GM21423 (cell line): Measurements from ENCODE around the gene MRGPRE.

Source experiments
- ATAC-seq: cut with Tn5 transposase; IDR thresholded peaks from one replicate; pipeline ENCODE4 v1.9.1; 2021; ENCODE audit warnings: mild to moderate bottlenecking, moderate library complexity; ENCODE audit not compliant: unreplicated experiment

Gene MRGPRE

DNA sequence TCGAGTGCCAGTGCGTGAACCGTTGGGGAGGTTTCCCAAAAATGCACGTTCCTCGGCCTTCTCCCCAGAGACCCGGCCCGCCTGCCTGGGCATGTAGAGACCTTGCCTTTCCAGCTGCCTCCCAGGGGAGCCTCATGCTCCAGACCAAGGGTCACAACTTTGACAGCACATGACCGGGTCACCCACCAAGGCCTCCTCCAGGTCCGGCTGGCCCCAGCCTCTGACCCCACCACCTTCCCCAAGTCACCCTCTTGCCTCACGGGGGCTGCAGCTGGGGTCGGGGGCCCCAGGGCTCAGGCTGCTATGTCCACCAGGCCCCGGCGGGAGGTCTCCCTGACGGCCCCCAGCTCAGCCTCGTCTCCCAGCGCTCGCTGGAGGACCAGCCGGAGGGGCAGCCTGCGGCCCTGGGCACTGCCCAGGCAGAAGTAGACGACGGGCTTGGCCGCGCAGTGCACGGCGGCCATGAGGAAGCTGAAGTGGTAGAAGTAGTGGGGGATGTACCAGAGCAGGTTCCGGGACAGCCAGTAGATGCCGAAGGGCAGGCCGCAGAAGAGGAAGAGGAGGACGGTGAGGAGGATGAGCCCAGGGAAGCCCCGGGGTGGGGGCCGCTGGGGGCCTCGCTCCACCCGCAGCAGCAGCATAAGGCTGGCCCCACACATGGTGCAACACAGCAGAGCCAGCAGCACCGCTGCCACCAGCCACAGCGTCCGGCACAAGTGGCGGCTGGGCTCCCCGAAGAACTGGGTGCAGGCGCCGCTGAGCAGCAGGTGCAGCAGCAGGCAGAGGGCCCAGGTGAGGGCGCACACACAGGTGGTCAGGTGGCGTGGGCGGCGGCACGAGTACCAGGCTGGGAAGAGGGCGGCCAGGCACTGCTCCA lies 4.4 kb downstream of the MRGPRE start:
- no peak for ATAC-seq

DNA sequence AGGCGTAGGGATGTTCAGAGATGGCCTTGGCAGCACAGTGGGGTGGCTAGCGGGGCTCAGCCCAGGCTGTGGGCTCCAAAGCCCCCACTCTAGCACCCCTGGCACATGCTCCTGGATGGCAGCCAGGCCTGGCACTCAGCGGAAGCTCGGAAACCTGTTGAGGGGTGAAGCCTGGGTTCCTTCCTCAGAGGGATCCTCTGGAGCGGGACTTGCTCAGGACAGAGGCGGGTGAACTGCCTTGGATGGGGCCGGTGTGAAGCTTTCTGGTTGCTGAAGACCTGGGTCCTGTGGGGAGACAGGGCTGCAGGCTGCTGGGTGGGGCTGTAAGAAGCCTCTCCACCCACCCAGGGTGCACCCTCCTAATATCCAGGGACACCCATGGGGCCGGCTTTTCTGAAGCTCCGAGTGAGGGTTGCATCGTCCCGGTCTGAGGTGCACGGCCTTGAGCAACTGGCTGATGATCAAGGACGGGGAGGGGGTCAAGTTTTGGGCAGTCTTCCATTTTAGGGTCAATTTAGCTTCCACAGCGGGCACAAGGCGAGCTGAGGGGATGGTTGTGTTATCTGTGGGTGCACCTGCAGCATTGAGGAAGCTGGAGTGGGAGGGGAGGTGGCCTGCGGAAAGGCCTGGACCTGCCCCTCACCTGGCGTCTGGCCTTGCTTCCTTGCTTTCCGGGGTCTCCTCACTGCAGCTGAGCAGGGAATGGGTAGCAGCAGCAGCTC lies 5.2 kb downstream of the MRGPRE start:
- ATAC-seq: no peak

DNA sequence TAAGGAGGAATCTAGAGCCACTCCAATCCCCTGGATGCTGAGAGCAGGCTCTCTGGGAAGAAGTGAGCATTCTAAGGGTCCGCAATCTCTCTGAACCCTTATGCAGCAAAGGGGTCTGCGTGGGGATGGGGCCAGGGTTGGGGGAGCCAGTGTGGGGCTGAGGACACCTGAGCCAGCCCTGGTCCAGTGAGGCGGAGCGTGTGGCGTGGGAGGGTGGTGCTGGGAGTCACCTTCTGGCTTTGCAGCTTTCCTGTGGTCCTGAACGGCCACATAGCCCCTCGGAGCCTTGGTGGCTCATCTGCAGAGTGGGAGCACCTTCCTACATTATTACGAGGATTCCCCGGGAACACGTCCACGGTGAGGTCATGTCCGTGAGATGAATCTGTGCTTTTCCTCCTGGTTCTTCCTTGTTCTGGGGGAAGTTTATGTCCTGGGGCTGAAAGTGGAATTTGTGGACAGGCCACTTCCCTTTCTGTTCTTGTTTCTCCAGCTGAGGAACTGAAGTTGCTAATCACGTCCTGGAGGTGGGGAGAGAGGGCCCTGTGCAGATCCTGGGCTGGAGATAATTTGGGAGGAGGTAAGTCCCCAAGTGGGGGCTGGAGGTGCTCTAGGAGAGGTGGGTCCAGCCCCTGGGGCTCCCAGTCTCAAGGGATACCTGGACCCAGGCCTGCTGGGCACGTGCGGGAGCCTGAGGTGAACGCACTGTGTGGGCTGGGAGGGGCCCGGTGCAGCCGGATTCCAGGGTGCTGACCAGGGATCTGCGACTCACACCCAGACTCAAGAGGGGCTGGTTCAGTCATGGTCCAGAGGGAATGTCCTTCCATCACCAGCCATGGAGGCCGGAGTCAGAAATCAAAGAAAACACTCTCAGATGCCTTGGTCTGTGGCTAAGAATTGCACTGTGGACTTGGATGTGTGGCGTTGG lies 6.1 kb downstream of the MRGPRE start:
- no peak for ATAC-seq

DNA sequence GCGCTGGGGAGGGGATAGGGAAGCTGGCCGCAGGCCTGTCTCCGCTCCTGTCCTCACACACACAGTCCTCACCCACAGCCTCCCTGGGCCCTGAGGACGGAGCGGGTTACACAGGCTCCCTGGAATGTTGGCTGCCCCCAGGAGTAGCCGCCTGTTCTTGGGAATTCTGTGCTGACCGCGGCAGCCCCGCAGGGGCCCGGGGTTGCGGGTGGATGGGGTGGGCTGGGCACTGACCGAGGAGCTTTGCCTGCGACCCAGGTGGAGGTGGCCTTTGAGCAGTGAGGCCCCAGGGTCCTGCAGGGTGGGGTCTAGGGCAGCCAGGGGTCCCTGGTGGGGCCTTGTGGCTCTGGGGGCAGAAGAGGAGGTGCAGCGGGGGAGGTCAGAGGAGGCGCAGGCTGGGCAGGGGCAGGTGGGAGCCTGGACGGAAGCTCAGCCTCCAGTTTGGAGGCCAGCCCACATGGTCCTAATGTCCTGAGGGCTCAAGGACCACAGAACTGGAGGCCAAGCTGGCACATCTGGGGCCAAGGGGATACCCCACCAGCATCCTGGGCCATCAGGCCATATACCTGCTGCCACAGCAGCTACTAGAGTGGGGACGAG lies 7.0 kb downstream of the MRGPRE start:
- no peak for ATAC-seq

DNA sequence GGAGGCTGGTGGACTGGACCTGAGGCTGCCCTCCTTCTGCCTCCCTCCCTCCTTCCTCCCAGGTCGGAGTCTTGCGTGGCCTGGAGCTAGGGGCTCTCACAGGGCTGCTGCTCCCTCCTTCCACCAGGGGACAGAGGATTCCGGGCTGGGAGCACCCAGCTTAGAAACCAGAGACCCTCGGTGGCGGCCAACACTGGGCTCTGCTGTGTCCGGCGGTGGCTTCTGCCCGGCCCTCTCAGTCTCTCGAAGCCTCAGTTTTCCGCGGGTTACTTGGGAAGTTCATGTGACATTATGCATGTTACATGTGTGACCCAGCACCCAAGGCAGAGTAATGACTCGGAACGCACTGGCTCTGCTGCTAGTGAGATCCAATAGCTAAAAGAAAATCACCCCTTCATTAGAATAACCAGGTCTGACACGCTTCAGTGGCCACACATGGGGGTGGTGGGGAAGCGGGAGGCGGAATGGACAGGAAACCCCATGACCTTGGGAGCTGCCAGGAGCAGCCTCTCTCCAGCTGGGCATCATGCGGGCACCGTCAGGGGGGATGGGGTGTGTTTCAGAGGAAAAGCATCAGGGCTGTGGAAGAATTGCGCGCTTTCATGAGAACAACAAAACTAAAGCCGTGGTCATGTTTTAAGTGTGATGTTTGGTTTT lies 7.7 kb downstream of the MRGPRE start:
- ATAC-seq: no peak

DNA sequence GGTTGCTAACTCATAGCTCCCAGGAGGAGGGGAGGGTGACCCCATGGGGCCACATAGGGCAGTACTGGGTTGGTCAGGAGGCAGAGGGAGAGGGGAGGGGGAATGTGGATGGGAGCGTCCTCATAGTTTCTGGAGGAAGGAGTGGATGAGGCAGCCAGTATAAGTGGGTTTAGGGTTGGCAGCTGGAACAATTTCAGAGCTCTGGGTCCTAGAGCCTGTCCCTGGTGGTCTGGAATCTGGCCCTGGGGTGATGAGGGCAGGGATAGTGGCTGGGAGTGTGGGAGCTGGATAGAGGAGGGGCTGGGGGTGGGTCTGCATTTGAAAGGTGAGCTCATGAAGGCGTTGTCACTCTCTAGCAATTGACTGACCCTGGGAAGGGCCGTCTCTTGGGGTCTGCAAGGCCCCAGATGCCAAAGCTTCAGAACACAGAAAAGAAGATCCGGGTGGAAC lies 8.3 kb downstream of the MRGPRE start:
- ATAC-seq: no peak

DNA sequence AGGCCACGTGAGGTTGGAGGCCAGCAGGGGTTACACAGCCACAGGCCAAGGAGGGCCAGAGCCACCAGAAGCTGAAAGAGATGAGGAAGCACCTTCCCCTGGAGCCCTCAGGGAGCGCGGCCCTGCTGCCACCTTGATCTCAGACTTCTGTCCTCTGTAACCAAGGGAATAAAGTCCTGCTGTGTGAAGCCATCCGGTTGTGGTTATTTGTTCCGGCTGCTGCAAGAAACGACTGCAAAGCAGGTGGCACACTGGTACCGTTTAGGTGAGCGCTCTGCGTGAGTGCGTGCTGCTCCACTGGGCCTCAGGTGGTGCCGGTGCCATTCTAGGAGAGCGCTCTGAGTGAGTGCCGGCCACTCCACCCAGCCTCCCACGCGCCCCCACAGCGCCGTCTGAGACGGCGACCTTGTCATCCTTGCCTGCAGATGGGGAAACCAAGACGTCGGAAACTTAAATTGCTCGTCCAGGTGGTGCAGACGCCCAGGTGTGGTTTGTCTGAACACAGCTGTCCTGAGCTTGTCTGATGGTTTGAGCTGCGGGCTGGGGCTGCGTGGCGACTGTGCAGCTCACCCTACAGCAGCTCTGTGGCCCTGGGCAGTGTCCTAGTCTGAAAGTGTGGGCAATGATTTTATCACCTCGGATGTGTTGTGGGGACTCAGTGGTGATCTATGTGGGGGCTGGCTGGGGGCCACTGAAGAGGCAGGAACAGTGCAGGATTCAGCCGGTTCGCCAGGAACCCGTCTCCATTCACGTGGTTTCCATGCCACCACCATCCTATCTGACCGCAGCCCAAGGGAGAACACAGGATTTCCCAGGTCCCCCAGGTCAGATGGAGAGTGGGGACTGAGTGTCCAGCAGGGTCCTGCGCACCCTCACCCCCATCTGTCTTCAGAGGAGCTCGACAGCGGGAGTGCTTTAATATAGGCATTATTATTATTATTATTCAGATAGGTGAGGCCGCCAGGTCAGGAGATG lies 9.0 kb downstream of the MRGPRE start:
- ATAC-seq: no peak

DNA sequence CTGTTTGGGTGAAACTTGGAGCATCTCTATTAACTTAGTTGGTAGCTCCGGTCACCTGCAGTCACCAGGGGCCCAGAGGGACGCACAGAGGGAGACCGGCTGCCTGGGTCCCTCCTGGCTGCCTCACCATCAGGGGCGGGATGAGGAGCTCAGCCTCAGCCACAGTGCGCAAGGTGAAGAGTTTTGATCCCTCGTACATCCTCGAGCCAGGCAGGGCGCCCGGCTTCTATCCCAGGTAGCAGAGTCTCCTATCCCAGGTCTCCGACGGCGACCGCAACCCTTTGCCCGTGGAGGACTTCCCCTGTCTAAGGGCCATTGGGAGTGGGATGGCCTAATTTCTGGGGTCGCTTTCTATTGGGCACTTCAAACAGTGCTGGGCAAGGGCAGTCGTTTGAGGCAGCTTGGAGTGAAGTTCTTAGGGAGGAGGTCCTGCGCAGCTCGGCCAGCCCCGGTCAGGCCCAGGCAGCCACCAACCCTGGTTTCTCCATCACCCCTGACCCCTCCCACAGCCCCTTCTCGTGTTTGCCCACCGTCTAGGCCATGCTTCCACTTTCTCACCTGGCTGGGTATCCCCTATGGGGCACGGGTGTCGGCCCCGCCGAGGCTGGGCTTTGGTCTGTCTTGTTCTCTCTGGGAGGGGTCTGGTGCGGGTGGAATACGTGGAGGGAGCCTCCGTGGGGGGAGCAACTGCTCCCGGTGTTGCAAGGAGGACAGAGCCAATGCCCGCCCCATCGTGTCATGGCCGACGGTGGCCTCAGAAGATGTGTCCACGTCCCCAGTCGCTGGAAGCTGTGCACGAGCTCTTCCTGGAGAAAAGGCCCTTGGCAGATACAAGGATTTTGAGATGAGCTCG lies 10.0 kb downstream of the MRGPRE start:
- no peak for ATAC-seq

DNA sequence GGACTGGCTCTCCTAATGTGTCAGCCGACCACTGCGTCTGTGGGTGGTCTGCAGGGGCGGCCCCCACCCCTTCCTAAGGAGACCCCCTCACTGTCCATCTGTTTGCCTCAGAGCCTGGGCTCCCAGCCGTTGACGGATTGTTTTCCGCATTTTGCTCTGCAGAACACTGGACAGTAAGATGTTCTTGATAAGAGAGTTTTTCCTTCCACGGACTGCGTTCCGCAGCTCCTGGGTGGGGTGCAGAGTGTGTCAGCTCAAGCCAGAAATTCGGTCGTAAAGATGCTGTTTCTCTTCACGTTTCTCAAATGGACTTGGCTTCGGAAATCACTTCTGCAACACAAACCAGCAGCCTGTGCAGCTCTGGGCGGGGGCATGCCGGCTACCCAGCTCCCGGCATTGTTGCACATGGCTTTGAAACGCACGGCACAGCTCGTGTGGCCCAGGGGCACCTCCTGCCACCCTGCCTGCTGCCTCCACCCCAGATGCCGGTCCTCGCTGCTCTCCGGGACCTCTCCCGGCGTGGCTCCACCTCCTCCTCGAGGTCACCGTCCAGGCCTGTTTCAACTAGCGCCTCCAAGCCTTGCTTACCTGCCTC lies 10.7 kb downstream of the MRGPRE start:
- no peak for ATAC-seq

DNA sequence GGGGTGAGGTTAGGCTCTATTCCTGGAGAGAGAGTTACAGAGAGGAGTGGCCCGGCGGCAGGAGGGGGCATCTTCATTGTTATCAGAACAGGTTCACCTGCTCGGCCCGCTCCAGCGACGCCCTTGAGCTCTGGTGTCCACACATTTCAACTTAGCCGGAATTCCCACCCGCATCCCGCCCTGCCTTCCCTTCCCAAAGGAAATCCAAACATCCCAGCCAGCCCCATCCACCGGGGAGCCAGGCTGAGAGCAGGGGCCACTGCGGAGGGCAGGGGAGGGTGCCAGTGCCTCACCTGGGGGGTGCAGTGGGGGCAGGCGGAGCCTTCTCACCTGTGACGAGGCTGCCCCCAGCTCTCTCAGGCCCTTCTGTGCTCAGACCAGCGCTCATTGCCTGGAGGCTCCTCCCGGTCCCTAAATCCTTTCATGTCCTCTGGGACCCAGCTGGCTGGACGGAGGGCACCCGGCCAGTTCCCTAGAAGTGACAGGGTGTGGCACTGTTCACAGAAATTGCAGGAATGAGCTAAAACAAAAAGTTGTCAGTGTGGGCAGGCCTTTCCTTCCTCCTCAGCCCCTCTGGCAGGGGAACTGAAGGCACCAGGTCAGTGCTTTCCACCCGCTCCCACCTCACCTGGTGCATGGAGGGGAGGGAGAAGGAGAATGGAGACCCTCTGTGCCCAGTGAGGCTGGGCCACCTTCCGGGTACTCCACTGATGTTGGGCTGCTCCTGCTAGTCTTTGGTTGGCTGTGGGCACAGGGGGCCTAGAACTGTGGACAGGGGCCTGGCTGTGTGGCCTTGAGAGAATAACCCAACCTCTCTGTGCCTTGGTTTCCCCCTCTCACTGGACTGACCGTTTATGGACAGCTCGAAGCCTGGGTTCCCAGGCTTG lies 11.5 kb downstream of the MRGPRE start:
- ATAC-seq: no peak

DNA sequence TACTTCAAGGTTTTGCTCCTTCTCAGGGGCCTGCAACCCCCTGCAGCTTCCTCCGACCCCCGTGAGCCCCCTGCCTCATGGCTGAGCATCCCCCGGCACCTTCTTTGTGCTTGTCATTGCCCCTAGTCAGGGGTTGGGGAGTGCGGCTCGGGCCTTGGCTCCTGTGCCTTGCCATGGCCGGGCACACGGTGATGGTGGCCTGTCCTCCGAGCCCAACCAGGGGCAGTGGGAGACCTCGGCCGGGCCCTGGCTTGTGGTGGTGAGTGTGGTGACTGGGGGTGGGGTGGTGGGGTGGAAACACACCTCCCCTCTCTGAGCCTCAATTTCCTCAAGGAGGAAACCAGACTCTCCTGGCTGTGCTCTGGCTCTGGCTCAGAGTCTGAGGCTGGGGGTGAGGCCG lies 12.1 kb downstream of the MRGPRE start:
- no peak for ATAC-seq

DNA sequence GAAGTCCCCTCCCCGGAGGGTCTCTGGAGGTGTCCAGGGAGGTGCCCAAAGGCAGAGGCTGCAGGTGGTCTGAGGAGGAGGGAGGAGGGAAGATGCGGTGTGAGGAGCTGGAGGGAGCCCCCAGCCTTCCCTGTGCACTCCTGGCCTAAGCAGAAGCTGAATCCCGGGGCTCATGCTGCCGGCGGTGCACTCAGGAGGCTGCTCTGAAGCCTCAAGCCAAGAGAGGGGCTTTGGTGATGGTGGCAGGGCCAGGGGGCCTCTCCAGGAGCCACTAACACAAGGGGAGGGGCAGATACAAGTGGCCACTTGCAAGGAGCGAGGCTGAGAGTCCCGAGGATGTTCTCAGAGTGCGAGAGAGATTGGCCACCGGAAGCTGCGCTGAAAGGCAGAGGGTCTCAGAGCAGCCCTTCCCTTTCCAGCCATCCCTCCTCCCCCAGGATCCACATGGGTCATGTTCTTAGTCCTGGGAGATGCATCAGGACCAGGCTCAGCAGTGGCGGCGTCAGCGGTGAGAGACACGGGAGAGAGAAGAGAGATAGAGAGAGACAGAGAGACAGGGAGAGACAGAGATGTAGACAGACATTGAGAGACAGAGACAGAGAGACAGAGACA lies 12.8 kb downstream of the MRGPRE start:
- no peak for ATAC-seq

DNA sequence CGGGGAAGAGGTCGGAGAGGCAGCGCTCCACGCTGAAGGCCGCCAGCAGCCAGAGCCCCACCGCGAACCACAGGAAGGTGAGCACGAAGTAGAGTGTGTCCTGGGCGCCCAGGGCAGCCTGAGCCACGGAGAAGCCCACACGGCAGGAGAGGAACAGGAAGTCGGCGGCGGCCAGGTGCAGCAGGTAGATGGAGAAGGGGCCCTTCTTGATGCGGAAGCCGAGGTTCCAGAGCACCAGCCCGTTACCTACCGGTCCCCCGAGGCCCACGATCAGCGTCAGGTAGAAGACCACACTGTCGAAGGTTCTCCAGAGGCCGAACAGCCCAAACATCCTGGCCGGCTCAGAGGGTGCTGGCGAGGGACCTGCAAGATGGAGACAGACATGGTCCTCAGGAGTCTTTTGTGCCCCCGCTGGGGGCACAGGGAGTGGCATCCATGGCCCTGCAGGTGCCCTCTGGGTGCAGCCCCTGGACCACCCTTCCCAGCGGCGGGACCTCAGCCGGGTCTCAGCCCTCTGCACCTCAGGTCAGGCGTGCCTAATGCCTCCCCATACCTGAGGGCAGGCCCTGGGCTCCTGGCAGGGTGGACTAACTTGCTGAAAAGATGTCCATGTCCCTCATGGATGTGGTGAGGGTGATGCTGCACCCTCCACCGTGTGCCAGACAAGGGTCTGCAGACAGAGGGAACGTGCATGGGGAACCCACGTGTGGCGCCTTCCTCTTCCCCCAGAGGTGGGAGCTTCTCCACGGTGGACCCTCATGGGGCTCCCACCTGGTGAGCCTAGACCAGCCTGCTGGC lies 13.5 kb downstream of the MRGPRE start, which contains the start of gene MRGPRG:
TSS of gene MRGPRG (minus strand) at position 331 of the 798 bp plus-strand sequence. CDS start at position 331, 0 bp downstream.
- ATAC-seq: no peak

DNA sequence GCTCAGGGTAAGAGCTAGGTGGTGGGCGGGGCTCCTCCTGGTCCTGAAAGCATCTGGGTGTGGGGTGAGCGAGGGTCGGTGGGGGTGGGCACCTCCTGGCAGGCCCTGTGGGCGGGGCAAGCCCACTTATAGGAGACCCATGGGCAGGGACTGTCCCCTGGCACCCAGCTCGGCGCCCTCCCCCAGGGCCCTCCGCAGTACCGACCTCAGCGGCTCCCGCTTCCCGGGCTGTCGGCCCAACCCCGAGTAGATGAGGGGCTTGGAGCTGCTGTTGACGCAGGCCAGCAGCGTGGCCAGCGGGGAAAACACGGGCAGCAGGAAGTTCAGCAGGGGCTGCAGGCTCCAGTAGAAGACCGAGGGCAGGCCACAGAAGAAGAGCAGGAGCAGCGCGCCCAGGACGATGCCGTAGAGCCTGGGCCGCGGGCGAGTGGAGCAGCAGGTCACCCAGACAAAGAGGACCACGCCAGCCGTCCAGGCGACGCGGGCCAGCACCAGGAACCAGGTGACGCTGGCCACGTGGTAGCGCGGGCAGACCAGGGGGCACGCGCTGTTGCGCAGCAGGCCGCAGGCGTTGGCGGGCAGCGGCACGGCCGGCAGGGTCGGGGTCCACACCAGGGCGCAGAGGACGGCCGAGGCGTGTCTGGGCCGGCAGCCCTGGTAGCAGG lies 14.3 kb downstream of the MRGPRE start:
- no peak for ATAC-seq

DNA sequence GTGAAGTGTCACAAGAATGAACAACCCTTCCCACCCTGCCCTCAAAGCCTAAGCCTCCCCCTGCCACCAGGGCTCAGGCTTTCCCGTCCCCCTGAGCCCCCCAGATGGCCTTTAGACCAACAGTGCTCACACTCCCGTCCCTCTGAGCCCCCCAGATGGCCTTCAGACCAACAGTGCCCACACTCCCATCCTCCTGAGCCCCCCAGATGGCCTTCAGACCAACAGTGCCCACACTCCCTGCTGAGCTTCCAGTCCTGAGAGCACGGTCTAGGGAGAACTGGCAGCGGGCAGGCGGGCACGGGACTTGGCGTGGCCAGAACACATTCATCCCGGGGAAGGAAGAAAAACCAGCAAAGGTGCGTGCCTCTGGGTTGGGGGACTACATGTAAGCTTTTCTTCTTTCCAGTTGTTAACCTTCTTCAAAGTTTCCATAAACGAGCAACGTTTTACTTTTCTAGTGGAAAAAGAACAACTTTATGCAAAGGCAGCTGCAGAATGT lies 16.1 kb downstream of the MRGPRE start:
- no peak for ATAC-seq
